HG03108 (cell line): ENCODE measurements around the gene OSBPL3.
A peak's percentile ranks its signal among the peaks of the same experiment; 100 is the strongest.

ENCODE experiments used
- ATAC-seq: cut with Tn5 transposase; IDR thresholded peaks from one replicate; pipeline ENCODE4 v1.9.1; 2021; ENCODE audit warnings: moderate library complexity; ENCODE audit not compliant: unreplicated experiment

The OSBPL3 gene

DNA sequence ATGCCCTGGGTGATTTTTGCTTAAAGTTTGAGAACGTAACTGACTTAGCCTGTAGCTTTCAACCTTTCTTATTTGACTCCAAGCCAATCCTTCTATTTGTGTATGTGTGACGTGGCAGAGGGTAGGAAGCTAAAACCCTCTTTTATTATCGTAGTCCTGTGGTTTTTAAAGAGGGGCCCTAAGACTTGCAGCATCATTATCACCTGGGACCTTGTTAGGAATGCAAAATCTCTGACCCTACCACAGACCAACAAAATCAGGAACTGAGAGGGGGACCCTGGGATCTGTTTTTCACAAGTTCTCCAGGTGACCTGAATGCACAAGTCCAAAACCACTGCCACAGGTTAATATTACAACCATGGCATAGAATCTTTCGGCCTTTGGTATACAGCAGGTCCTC, 80.1 kb downstream of the OSBPL3 start:
- peak; percentile 32 for ATAC-seq

DNA sequence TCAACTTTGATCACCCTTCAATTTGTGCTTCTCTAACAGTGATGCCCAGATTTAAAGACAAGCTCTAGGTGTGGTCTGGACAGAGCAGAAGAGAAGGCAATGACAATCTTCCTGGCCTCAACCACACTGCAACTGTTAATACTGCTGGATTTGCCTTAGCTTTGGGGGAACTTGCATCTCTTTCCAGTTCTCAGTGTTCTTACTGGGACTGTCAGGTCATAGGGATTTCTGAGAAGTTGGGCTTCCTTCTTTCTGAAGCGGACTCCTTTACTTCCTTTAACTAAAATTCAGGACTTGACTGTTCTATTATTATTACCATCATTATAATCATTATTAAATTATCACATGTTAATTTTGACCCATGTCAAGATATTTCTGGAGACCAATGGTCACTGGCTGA, 80.8 kb downstream of the OSBPL3 start:
- ATAC-seq = no peak

- peak; percentile 38 for ATAC-seq
Observed at GRCh38 chr7:24898691-24899090, 81.3 kb downstream of the OSBPL3 start.

DNA sequence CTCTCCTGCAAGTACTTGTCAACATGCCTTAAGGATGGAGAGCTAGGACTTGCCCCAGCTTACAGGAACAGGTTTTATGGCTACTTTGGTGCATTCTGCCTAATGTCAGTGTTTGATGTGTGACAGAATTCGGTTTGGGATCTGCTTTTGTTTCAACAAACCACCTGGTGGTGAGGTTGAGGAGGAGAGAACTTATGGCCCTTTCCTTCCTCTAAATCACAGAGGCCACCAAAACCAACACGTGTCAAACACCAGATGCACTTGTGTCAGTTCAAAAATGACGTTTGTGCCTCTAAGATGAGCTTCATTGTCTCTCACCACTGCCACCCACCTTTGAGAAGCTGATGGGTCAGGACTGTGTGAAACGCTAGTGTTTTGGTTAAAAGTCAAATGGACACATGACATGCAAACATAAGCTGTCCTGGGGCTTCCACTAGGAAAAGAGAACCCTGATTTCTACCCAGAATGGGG, 83.9 kb downstream of the OSBPL3 start:
- peak; percentile 50 for ATAC-seq

GRCh38 chr7:24894429-24895221, 85.4 kb downstream of the OSBPL3 start:
- ATAC-seq = no peak

- no peak for ATAC-seq
Observed at GRCh38 chr7:24891311-24891735, 88.7 kb downstream of the OSBPL3 start.

DNA sequence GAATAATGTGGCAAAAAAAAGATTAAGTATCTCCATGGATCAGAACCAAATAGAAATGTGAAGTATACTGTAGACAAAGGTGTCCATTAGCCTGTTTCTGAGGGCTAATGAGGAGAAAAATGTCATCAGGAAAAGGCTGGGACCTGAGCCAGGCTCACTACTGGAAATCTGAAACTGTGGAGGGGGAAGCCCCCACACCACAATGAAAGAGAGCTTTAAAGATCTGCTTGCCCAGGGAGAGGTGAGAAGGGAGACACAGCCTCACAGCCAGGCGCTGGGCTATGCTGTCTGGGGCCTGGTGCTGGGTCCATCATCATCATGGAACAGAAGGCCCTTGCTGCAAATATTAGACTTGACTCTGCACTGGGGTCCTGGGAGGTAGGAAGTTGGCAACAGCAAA, 90.4 kb downstream of the OSBPL3 start:
- ATAC-seq = no peak

GRCh38 chr7:24888653-24889052, 91.3 kb downstream of the OSBPL3 start:
- ATAC-seq = no peak

GRCh38 chr7:24885716-24886115, 94.3 kb downstream of the OSBPL3 start:
- no peak for ATAC-seq

GRCh38 chr7:24885305-24885704, 94.7 kb downstream of the OSBPL3 start:
- no peak for ATAC-seq

DNA sequence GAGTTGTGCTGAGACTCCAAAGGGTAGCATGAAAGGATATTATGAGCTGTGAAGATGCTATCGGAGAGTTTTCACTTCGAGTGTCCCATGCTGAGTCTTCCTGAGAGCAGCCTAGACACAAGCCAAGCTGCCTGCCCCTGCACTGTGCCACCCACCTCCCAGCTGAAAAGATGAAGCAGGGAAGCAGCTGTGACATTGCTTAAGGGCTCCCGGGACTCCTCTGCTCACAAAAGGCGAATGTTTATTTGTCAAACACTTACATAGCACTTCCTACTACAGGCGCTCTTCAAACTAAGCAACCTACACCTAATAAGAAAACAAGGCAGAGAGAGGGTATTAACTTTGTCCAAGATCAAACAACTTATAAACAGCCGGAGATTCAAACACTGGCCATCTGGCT, 95.6 kb downstream of the OSBPL3 start:
- ATAC-seq = no peak

- ATAC-seq = no peak
Observed at GRCh38 chr7:24883622-24884013, 96.4 kb downstream of the OSBPL3 start.

DNA sequence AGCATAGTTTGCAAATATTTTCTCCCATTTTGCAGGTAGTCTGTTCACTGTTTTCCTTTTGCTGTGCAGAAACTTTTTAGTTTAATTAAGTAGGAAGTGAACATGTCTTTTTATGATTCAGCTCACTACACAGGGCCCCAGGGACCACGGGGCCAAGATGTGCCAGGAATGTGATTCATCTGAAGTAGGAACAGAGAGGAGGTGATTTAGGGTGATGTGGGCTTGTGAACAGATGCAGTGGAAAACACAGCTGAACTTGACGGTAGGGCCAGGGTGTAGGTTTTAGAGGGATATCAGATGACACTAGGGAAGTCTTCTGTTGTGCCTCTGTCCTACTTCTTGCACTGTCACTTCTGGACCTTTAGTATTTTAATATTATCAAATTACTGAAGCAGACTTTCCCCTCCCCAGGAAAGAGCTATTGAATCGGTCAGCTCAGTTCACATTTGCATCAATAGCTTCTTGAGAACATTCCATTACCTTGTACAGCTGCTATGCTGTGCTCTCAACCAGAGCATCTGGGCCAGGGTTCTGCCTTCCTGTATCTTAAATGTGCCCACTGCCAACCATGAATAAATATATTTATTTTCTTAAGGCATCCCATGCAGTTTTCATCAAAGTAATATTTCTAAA, 96.9 kb downstream of the OSBPL3 start:
- ATAC-seq = no peak

GRCh38 chr7:24881623-24882022, 98.4 kb downstream of the OSBPL3 start:
- no peak for ATAC-seq

GRCh38 chr7:24880886-24881285, 99.1 kb downstream of the OSBPL3 start:
- ATAC-seq = no peak

- ATAC-seq = no peak
Observed at GRCh38 chr7:24879291-24879690, 100.7 kb downstream of the OSBPL3 start.

- peak; percentile 80 for ATAC-seq
Observed at GRCh38 chr7:24877790-24878311, 102.1 kb downstream of the OSBPL3 start.

DNA sequence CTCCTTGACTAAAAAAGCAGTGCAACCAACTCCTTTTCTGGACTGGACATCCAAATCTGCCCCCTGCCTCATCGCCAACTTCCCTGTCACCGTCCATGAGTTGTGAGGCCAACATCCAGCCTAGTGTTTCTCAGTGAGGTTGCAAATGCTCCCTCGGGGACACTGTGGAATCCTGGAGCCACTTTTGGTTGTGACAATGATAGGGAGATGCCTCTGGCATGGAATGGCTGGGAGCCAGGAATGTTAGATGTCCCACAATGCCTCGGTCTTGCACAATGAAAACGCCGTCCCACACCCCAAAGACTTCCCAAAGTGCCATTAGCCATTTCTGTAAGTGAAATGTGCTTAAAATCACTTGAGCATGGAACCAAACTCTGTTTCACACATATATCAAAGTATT, 105.2 kb downstream of the OSBPL3 start:
- no peak for ATAC-seq

DNA sequence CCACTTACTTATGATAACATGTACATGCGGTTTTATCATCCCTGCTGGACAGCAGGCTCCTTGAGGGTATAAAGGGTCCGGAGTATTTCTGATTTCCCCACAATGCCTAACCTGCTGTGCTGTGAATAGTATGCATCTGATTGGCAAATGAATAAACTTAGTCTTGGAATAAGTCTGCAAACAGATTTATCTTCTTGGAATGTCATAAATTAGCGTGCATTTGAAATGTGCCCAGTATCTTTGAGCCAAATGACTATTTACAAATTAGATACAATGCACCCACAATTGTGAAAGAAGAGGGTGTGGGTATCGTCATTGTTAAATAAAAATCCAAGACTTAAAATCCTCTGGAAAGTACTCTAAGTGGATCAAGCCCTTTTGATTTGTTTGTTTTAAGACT, 106.0 kb downstream of the OSBPL3 start:
- ATAC-seq = no peak

GRCh38 chr7:24871770-24872169, 108.2 kb downstream of the OSBPL3 start:
- ATAC-seq = no peak

DNA sequence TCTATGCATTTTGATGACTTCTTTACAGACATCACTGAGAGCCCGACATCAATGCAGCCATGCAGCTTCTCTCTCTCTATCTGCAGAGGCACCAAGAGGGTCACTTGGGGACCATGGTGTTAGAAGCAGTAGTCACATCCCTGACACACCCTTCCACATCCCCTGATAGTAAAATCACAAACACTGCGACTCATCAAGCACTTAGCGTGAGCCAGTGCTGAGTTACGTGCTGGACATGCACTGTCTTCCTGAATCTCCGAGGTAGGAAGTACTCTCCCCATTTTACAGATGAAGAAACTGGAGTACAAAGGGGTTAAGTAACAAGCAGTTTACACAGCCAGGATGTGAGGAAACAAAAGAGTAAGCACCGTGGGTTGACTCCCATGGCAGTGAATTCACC, 109.2 kb downstream of the OSBPL3 start:
- ATAC-seq = no peak

DNA sequence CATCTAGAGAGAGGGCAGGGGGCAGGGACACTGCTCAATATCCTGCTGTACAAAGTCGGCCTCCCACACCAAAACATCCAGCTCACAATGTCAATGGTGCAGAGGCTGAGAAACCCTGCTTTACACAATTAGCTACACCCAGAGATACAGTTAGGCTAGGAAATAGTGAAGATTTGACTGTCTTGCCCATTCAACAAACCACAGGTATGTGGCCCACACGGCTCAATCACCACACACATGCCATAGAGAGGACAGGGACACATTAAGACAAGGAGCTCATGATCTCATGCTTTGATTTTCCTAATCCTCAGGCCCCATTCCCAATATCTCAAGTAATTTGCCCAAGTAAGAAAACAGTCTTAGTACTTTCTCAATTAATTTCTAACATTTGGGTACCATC, 110.4 kb downstream of the OSBPL3 start:
- no peak for ATAC-seq
